ENCODE results near the gene EFCAB9.

EFCAB9 gene

GRCh38 chr5:172156541-172156994, 37.4 kb upstream of the EFCAB9 start:
- TF ChIP-seq, protein P1, sequence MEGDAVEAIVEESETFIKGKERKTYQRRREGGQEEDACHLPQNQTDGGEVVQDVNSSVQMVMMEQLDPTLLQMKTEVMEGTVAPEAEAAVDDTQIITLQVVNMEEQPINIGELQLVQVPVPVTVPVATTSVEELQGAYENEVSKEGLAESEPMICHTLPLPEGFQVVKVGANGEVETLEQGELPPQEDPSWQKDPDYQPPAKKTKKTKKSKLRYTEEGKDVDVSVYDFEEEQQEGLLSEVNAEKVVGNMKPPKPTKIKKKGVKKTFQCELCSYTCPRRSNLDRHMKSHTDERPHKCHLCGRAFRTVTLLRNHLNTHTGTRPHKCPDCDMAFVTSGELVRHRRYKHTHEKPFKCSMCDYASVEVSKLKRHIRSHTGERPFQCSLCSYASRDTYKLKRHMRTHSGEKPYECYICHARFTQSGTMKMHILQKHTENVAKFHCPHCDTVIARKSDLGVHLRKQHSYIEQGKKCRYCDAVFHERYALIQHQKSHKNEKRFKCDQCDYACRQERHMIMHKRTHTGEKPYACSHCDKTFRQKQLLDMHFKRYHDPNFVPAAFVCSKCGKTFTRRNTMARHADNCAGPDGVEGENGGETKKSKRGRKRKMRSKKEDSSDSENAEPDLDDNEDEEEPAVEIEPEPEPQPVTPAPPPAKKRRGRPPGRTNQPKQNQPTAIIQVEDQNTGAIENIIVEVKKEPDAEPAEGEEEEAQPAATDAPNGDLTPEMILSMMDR (IDR thresholded peaks at IDR 0.05; ENCODE audit: low read depth, low read length) = no peak
- peak; percentile 54 to 58 for DNase-seq (ENCODE audit: low read depth in 2 of 2)

DNA sequence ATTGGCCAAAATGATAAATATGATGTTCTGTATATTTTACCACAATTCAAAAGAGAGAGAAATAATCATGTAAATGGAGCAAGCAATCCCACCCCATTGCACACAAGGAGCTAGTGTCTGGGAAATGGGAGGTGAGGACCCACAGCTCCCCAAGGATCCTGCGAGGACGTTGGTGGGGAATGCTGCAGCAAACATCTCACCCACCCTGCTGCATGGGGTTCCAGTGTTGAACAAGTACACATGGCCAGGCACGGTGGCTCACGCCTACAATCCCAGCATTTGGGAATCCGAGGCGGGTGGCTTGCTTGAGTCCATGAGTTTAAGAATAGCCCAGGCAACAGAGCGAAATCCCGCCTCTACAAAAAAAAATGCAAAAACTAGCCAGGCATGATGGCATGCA, 35.0 kb upstream of the EFCAB9 start:
- DNase-seq (ENCODE audit: low read depth in 2 of 2) = no peak
- no peak overlapping the region for H3K4me3 ChIP-seq (replicated peaks in 1 of 2; ENCODE audit: low read depth in 2 of 2, low read length in 2 of 2)
- TF ChIP-seq, protein P1 (IDR thresholded peaks at IDR 0.05; ENCODE audit: low read depth, low read length) = no peak

More at GRCh38 chr5:172156541-172156994, 37.4 kb upstream of the EFCAB9 start:
- no peak overlapping the region for H3K4me3 ChIP-seq (replicated peaks in 1 of 2; ENCODE audit: low read depth in 2 of 2, low read length in 2 of 2)

DNA sequence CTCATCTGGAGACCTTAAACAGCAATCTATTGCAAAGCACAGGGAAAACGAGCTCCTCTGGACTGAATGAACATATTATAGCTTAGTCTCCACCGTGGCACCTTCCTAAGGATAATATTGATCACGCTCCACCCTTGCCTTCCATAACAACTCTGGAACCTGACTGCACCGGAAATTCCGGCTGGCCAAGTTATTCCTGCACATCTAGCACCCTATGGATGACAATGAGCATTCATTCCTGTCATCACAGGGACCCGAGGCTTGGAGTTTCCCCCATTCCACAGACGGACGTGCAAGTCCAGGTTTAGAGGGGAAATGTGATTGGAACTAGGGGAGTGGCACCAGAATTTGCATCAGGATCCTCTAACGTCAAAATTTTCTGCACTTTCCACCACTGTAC, 33.5 kb upstream of the EFCAB9 start:
- TF ChIP-seq, protein P1 (IDR thresholded peaks at IDR 0.05; ENCODE audit: low read depth, low read length) = no peak
- no peak for DNase-seq (ENCODE audit: low read depth in 2 of 2)

GRCh38 chr5:172162323-172162986, 31.5 kb upstream of the EFCAB9 start:
- H3K4me3 ChIP-seq (replicated peaks in 1 of 2; ENCODE audit: low read depth in 2 of 2, low read length in 2 of 2) = no peak overlapping the region
- peak in 1 of 2 donors; percentile 75 for DNase-seq (ENCODE audit: low read depth in 2 of 2)
- TF ChIP-seq, protein P1 (IDR thresholded peaks at IDR 0.05; ENCODE audit: low read depth, low read length) = no peak

More for the DNA sequence above, 33.5 kb upstream of the EFCAB9 start:
- no peak overlapping the region for H3K4me3 ChIP-seq (replicated peaks in 1 of 2; ENCODE audit: low read depth in 2 of 2, low read length in 2 of 2)

DNA sequence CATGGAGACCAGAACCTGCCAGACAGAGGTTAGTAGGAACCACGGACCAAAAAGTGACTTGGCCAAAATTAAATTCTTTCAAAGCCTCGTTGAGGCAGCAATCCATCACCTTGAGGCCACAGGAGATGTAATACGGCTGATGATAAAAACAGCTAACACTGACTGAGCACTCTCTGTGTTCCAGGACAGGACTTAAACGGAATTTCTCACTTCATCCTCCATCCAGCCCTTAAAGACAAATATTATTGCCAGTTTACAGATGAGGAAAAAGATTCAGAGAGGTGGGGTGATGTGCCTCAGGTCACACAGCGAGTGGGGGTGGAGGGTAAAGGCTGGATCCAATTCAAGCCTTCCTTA, 31.0 kb upstream of the EFCAB9 start:
- DNase-seq (ENCODE audit: low read depth in 2 of 2) = no peak
- TF ChIP-seq, protein P1 (IDR thresholded peaks at IDR 0.05; ENCODE audit: low read depth, low read length) = no peak
- no peak overlapping the region for H3K4me3 ChIP-seq (replicated peaks in 1 of 2; ENCODE audit: low read depth in 2 of 2, low read length in 2 of 2)

GRCh38 chr5:172163346-172163745, 30.6 kb upstream of the EFCAB9 start:
- TF ChIP-seq, protein P1 (IDR thresholded peaks at IDR 0.05; ENCODE audit: low read depth, low read length) = no peak
- DNase-seq (ENCODE audit: low read depth in 2 of 2) = peak; percentile 17 to 23
- H3K4me3 ChIP-seq (replicated peaks in 1 of 2; ENCODE audit: low read depth in 2 of 2, low read length in 2 of 2) = no peak overlapping the region

Measured in cardiac fibroblast (primary cell).